T-cell (primary cell): ENCODE results near the gene FAM162A. TPM values are rescaled to one million over a fixed set of nuclear protein-coding genes. Genes with fewer than 3 reads are reported as not detected.

Experiments used
- ATAC-seq, 4 experiments: fragments of 200-7000 bp in 3 of 4; fragments of 150-1000 bp in 1 of 4; cut with Tn5 transposase; replicated peaks in 1 of 4; 1 replicate in 3 of 4; 2 replicates in 1 of 4; pipeline ENCODE4 v1.10.0; 2021; ENCODE audit warnings: moderate library complexity in 3 of 4, mild to moderate bottlenecking in 2 of 4, moderate number of reproducible peaks in 1 of 4
- CTCF ChIA-PET, 2 donors: fragments of 300-600 bp; sonication (Branson Sonifier 250); formaldehyde crosslinking; loops; one replicate each; lab custom pipeline; 2022; ENCODE audit warnings: antibody characterized with exemption in 2 of 2; lab: Charles Lee
- POLR2A ChIA-PET, 2 donors: fragments of 300-600 bp; sonication (Branson Sonifier 250); formaldehyde crosslinking; loops; one replicate each; lab custom pipeline; 2022; ENCODE audit warnings: antibody characterized with exemption in 2 of 2; lab: Charles Lee
- DNase-seq, 35 experiments: peaks; one replicate each; pipeline versions ENCODE4 v3.0.0 to v3.0.0-alpha.2; 2013 to 2023
- H3K27ac ChIP-seq: one replicate; pipeline ENCODE4 v1.5.1; 2013; ENCODE audit warnings: low read length
- H3K27me3 ChIP-seq, 2 experiments: replicated peaks in 1 of 2; 1 replicate in 1 of 2; 2 replicates in 1 of 2; pipeline versions ENCODE4 v1.6.1 to v1.7.0; 2013; ENCODE audit warnings: low read length in 1 of 2, mixed read lengths in 1 of 2; ENCODE audit not compliant: control insufficient read depth in 2 of 2, insufficient read depth in 2 of 2; ENCODE audit errors: extremely low read depth in 1 of 2
- H3K36me3 ChIP-seq, 2 donors: 1 replicate in 1 of 2; 2 replicates in 1 of 2; pipeline versions ENCODE4 v1.6.1 to v1.7.0; 2013; ENCODE audit warnings: low read length in 1 of 2; ENCODE audit not compliant: control insufficient read depth in 2 of 2, insufficient read depth in 1 of 2; ENCODE audit errors: extremely low read depth in 1 of 2
- H3K4me1 ChIP-seq, 2 experiments: 1 replicate in 1 of 2; 2 replicates in 1 of 2; pipeline versions ENCODE4 v1.6.1 to v1.7.0; 2013; ENCODE audit warnings: low read length in 2 of 2, mixed read lengths in 1 of 2; ENCODE audit not compliant: insufficient read depth in 2 of 2, control insufficient read depth in 1 of 2; ENCODE audit errors: extremely low read depth in 1 of 2
- H3K4me3 ChIP-seq, 2 donors: 1 replicate in 1 of 2; 2 replicates in 1 of 2; pipeline versions ENCODE4 v1.5.1 to v1.7.0; 2013; ENCODE audit warnings: mild to moderate bottlenecking in 2 of 2, low read length in 1 of 2, moderate library complexity in 1 of 2; ENCODE audit not compliant: control insufficient read depth in 1 of 2; ENCODE audit errors: extremely low read depth in 1 of 2
- H3K9me3 ChIP-seq: 2 replicates; pipeline ENCODE4 v1.7.0; 2013
- H3K27ac Mint-ChIP-seq, 2 donors: one replicate each; pipeline ENCODE4 v1.8.0; 2020 to 2021; ENCODE audit warnings: mild to moderate bottlenecking in 2 of 2, mixed read lengths in 2 of 2
- H3K27me3 Mint-ChIP-seq, 2 donors: one replicate each; pipeline ENCODE4 v1.8.0; 2021 to 2022; ENCODE audit warnings: mixed read lengths in 2 of 2
- H3K36me3 Mint-ChIP-seq: one replicate; pipeline ENCODE4 v1.8.0; 2021; ENCODE audit warnings: mixed read lengths
- H3K4me1 Mint-ChIP-seq, 3 donors: one replicate each; pipeline ENCODE4 v1.8.0; 2020 to 2022; ENCODE audit warnings: mixed read lengths in 3 of 3, mild to moderate bottlenecking in 1 of 3
- H3K4me3 Mint-ChIP-seq, 3 donors: one replicate each; pipeline ENCODE4 v1.8.0; 2020 to 2022; ENCODE audit warnings: mild to moderate bottlenecking in 3 of 3, mixed read lengths in 3 of 3, moderate library complexity in 3 of 3
- H3K9me3 Mint-ChIP-seq, 3 donors: one replicate each; pipeline ENCODE4 v1.8.0; 2020 to 2022; ENCODE audit warnings: mixed read lengths in 3 of 3
- WGBS: methylation state at CpG from one replicate; pipeline ENCODE4 v1.1.5; 2013; ENCODE audit warnings: missing lambda C conversion rate; ENCODE audit not compliant: insufficient coverage; 5-methylcytosine and 5-hydroxymethylcytosine counted together
- total RNA-seq, 35 experiments: library from RNA in 6 of 35; stranded (reverse) in 6 of 35; fragments of 120-200 nt in 1 of 35; gene quantifications; one replicate each; pipeline versions ENCODE4 v1.2.1 to v1.2.4 and lab custom pipeline; 2013 to 2026

Gene FAM162A
- total RNA-seq, 5 donors from 2014 or later (not counting 1 experiment from before 2014, with no cell fraction given), result 26.6 to 29.6 (median 28.1) TPM

- H3K27ac Mint-ChIP-seq, result no peak overlapping the region
- DNase-seq (no peak), ATAC-seq (no peak)
- H3K27ac ChIP-seq, result no peak overlapping the region
- WGBS, result 50% methylated on average over 3 of the region's 4 CpGs
- no peaks in the 10 kb centered on the region for H3K27me3 Mint-ChIP-seq
- H3K27me3 ChIP-seq, result no peaks in the 10 kb centered on the region
- no peak overlapping the region for H3K4me3 Mint-ChIP-seq
- no peaks in the 10 kb centered on the region for H3K9me3 ChIP-seq
- H3K9me3 Mint-ChIP-seq, result no peaks in the 10 kb centered on the region
- peaks cover 20% of the 10 kb centered on the region for H3K36me3 Mint-ChIP-seq
- H3K4me3 ChIP-seq, result no peak overlapping the region
- CTCF ChIA-PET, result no interaction called here
- peaks cover 4 to 6% of the 10 kb centered on the region in 2 experiments for H3K4me1 ChIP-seq
- H3K4me1 Mint-ChIP-seq, result peaks cover 13 to 20% (median 14%) of the 10 kb centered on the region in 3 donors
- POLR2A ChIA-PET, result no interaction called here
- peaks cover 0 to 5% of the 10 kb centered on the region in 2 donors for H3K36me3 ChIP-seq
These were observed 6.0 kb upstream of the FAM162A start for GRCh38 chr3:122377975-122378374.

- no peaks in the 10 kb centered on the region for H3K27me3 Mint-ChIP-seq
- no peaks in the 10 kb centered on the region for H3K9me3 Mint-ChIP-seq
These were observed 905 bp upstream of the FAM162A start, which contains the start of gene MIX23 for GRCh38 chr3:122382888-122383666. Gene MIX23, minus strand, starts transcription at chr3:122383231. Its CDS starts 7 bp downstream, at chr3:122383224.

GRCh38 chr3:122387709-122388108, 3.7 kb downstream of the FAM162A start:
- DNase-seq, result no peak
- Histone ChIP-seq H3K4me1 (peaks cover 13% of the 10 kb centered on the region in 2 experiments), H3K4me3 (no peak overlapping the region), H3K36me3 (peaks cover 0 to 3% of the 10 kb centered on the region in 2 donors), H3K27me3 (no peaks in the 10 kb centered on the region), H3K27ac (no peak overlapping the region), H3K9me3 (no peaks in the 10 kb centered on the region)
- ATAC-seq, result no peak
- WGBS, result 100% methylated on average over 2 of the region's 3 CpGs
- Mint-ChIP-seq H3K9me3 (no peaks in the 10 kb centered on the region), H3K27me3 (no peaks in the 10 kb centered on the region), H3K27ac (no peak overlapping the region), H3K4me1 (peaks cover 35 to 53% (median 43%) of the 10 kb centered on the region in 3 donors), H3K4me3 (no peak overlapping the region), H3K36me3 (peaks cover 11% of the 10 kb centered on the region)
- POLR2A ChIA-PET, result no interaction called here
- CTCF ChIA-PET, result no interaction called here

More at GRCh38 chr3:122382888-122383666, 905 bp upstream of the FAM162A start, which contains the start of gene MIX23:
- H3K4me3 Mint-ChIP-seq, result peak within 1 kb of the TSS; percentile 91 to 92 (median 92)
- Histone ChIP-seq H3K4me3 (peak within 1 kb of the TSS; percentile 90 to 94), H3K27ac (peak within 1 kb of the TSS; percentile 82), H3K36me3 (peaks cover 0 to 3% of the 10 kb centered on the region in 2 donors), H3K4me1 (peaks cover 15 to 18% of the 10 kb centered on the region in 2 experiments), H3K27me3 (no peaks in the 10 kb centered on the region), H3K9me3 (no peaks in the 10 kb centered on the region)
- peaks cover 13% of the 10 kb centered on the region for H3K36me3 Mint-ChIP-seq
- ChIA-PET CTCF (interaction anchor here (0.6 to 4.6 kb wide), 5 partner anchors 10 to 282 kb away, joined by 3 to 59 read pairs (median 8); partner anchors contain the start of gene WDR5B (in 1 of the 2)), POLR2A (interaction anchor here (0.5 to 2.5 kb wide), 8 partner anchors 33 to 842 kb away, joined by 3 to 13 read pairs (median 4); partner anchors contain the start of genes WDR5B (in 2 of the 2) and KPNA1 (in 1 of the 2))
- DNase-seq (peak; percentile 67 to 88 (median 80)), ATAC-seq (peak; percentile 48 to 61 (median 54))
- H3K4me1 Mint-ChIP-seq, result peaks cover 41 to 49% (median 46%) of the 10 kb centered on the region in 3 donors
- WGBS, result 0% methylated on average over 15 of the region's 31 CpGs
- H3K27ac Mint-ChIP-seq, result peak within 1 kb of the TSS; percentile 93 to 95

GRCh38 chr3:122389197-122389596, 5.2 kb downstream of the FAM162A start:
- ATAC-seq, result no peak
- Histone ChIP-seq H3K36me3 (peaks cover 0 to 7% of the 10 kb centered on the region in 2 donors), H3K27me3 (no peaks in the 10 kb centered on the region), H3K9me3 (no peaks in the 10 kb centered on the region), H3K27ac (no peak overlapping the region), H3K4me3 (no peak overlapping the region), H3K4me1 (peaks cover 4 to 8% of the 10 kb centered on the region in 2 experiments)
- no peak for DNase-seq
- ChIA-PET POLR2A (interaction anchor here (0.7 to 0.9 kb wide), 2 partner anchors 27 to 423 kb away, joined by 3 to 4 read pairs; partner anchors contain the start of gene WDR5B (in 1 of the 2)), CTCF (interaction anchor here (0.6 to 1.1 kb wide), 5 partner anchors 19 to 639 kb away, joined by 3 to 4 read pairs (median 4); no protein-coding TSS in a partner anchor)
- Mint-ChIP-seq H3K27me3 (no peaks in the 10 kb centered on the region), H3K4me1 (peaks cover 33 to 41% (median 38%) of the 10 kb centered on the region in 3 donors), H3K27ac (no peak overlapping the region), H3K4me3 (no peak overlapping the region), H3K36me3 (peaks cover 17% of the 10 kb centered on the region), H3K9me3 (no peaks in the 10 kb centered on the region)

- DNase-seq (no peak), ATAC-seq (no peak)
- POLR2A ChIA-PET, result interaction anchor here in 1 of 2 donors (0.9 kb wide), 1 partner anchor 26 kb away, joined by 3 read pairs; the partner anchor contains the start of gene WDR5B
- CTCF ChIA-PET, result interaction anchor here (1.0 to 1.1 kb wide), 2 partner anchors 18 to 639 kb away, joined by 3 to 4 read pairs; no protein-coding TSS in a partner anchor
- no peaks in the 10 kb centered on the region for H3K9me3 ChIP-seq
- peaks cover 0 to 7% of the 10 kb centered on the region in 2 donors for H3K36me3 ChIP-seq
- Mint-ChIP-seq H3K36me3 (peaks cover 18% of the 10 kb centered on the region), H3K9me3 (no peaks in the 10 kb centered on the region), H3K27ac (no peak overlapping the region), H3K27me3 (no peaks in the 10 kb centered on the region), H3K4me3 (no peak overlapping the region), H3K4me1 (peaks cover 28 to 39% (median 31%) of the 10 kb centered on the region in 3 donors)
- H3K4me3 ChIP-seq, result no peak overlapping the region
- no peaks in the 10 kb centered on the region for H3K27me3 ChIP-seq
- 100% methylated on average over 1 of the region's 4 CpGs for WGBS
- no peak overlapping the region for H3K27ac ChIP-seq
- H3K4me1 ChIP-seq, result peaks cover 0 to 3% of the 10 kb centered on the region in 2 experiments
These were observed 5.9 kb downstream of the FAM162A start for GRCh38 chr3:122389892-122390291.

GRCh38 chr3:122390665-122391064, 6.7 kb downstream of the FAM162A start:
- no peaks in the 10 kb centered on the region for H3K9me3 ChIP-seq
- no peaks in the 10 kb centered on the region for H3K9me3 Mint-ChIP-seq
- POLR2A ChIA-PET, result no interaction called here
- H3K4me3 ChIP-seq, result no peak overlapping the region
- 93% methylated on average over 2 of the region's 4 CpGs for WGBS
- H3K27ac ChIP-seq, result no peak overlapping the region
- DNase-seq (no peak), ATAC-seq (no peak)
- H3K4me1 ChIP-seq, result no peaks in the 10 kb centered on the region
- H3K27me3 ChIP-seq, result no peaks in the 10 kb centered on the region
- no peaks in the 10 kb centered on the region for H3K27me3 Mint-ChIP-seq
- peaks cover 21% of the 10 kb centered on the region for H3K36me3 Mint-ChIP-seq
- peaks cover 0 to 7% of the 10 kb centered on the region in 2 donors for H3K36me3 ChIP-seq
- no peak overlapping the region for H3K4me3 Mint-ChIP-seq
- peaks cover 27 to 37% (median 31%) of the 10 kb centered on the region in 3 donors for H3K4me1 Mint-ChIP-seq
- H3K27ac Mint-ChIP-seq, result no peak overlapping the region
- CTCF ChIA-PET, result no interaction called here
